Tibial artery (tissue), 4 donors: ENCODE measurements around the gene RPL13.
A peak's percentile ranks its signal among the peaks of the same experiment; 100 is the strongest.

Experiments used
- DNase-seq, 2 donors: peaks; one replicate each; pipeline ENCODE4 v3.0.0-alpha.2; 2019
- H3K27ac ChIP-seq, 2 donors: fragments of 200-600 bp; sonication (generic) in 1 of 2; 1 replicate in 1 of 2; 2 replicates in 1 of 2; pipeline ENCODE4 v1.5.1; 2018 to 2019; ENCODE audit warnings: mild to moderate bottlenecking in 1 of 2
- H3K27me3 ChIP-seq, 2 donors: fragments of 200-600 bp; sonication (generic) in 1 of 2; one replicate each; pipeline versions ENCODE4 v1.5.1 to v1.6.0; 2016 to 2019
- H3K36me3 ChIP-seq, 3 donors: fragments of 200-600 bp; sonication (generic) in 2 of 3; one replicate each; pipeline ENCODE4 v1.5.1; 2016 to 2019; ENCODE audit warnings: mild to moderate bottlenecking in 2 of 3
- H3K4me1 ChIP-seq, 4 donors: fragments of 200-600 bp; sonication (generic) in 2 of 4; 1 replicate in 3 of 4; 2 replicates in 1 of 4; pipeline ENCODE4 v1.5.1; 2016 to 2019
- H3K4me3 ChIP-seq, 2 donors: fragments of 200-600 bp; sonication (generic) in 1 of 2; 1 replicate in 1 of 2; 2 replicates in 1 of 2; pipeline ENCODE4 v1.5.1; 2018 to 2019; ENCODE audit warnings: mild to moderate bottlenecking in 2 of 2
- H3K9me3 ChIP-seq, 3 donors: fragments of 200-600 bp; sonication (generic) in 1 of 3; one replicate each; pipeline ENCODE4 v1.5.1; 2016 to 2019
- intact Hi-C: fragments of 100-400 bp; cut with DNase I; formaldehyde crosslinking; loops from one replicate; pipeline ENCODE4 v1.15.0; 2023; ENCODE audit warnings: low total_unique reads
- TF ChIP-seq, protein P1 (sequence below), 2 experiments: fragments of 200-600 bp in 1 of 2; fragments of 450-650 bp in 1 of 2; IDR thresholded peaks; one replicate each; pipeline ENCODE4 v1.5.1; 2017 to 2019; ENCODE audit warnings: antibody characterized with exemption in 2 of 2, mild to moderate bottlenecking in 1 of 2, moderate library complexity in 1 of 2

The RPL13 gene

GRCh38 chr16:89531821-89532526 lies 28.5 kb upstream of the RPL13 start:
- Histone ChIP-seq H3K36me3 (peaks cover 68 to 94% (median 75%) of the 10 kb centered on the region in 3 donors), H3K27me3 (no peaks in the 10 kb centered on the region), H3K9me3 (no peaks in the 10 kb centered on the region), H3K27ac (no peak overlapping the region), H3K4me1 (no peaks in the 10 kb centered on the region), H3K4me3 (no peak overlapping the region)
- TF ChIP-seq, protein P1, sequence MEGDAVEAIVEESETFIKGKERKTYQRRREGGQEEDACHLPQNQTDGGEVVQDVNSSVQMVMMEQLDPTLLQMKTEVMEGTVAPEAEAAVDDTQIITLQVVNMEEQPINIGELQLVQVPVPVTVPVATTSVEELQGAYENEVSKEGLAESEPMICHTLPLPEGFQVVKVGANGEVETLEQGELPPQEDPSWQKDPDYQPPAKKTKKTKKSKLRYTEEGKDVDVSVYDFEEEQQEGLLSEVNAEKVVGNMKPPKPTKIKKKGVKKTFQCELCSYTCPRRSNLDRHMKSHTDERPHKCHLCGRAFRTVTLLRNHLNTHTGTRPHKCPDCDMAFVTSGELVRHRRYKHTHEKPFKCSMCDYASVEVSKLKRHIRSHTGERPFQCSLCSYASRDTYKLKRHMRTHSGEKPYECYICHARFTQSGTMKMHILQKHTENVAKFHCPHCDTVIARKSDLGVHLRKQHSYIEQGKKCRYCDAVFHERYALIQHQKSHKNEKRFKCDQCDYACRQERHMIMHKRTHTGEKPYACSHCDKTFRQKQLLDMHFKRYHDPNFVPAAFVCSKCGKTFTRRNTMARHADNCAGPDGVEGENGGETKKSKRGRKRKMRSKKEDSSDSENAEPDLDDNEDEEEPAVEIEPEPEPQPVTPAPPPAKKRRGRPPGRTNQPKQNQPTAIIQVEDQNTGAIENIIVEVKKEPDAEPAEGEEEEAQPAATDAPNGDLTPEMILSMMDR (IDR thresholded peaks at IDR 0.05) = no peak
- intact Hi-C loops = no loop called here
- no peak for DNase-seq

DNA sequence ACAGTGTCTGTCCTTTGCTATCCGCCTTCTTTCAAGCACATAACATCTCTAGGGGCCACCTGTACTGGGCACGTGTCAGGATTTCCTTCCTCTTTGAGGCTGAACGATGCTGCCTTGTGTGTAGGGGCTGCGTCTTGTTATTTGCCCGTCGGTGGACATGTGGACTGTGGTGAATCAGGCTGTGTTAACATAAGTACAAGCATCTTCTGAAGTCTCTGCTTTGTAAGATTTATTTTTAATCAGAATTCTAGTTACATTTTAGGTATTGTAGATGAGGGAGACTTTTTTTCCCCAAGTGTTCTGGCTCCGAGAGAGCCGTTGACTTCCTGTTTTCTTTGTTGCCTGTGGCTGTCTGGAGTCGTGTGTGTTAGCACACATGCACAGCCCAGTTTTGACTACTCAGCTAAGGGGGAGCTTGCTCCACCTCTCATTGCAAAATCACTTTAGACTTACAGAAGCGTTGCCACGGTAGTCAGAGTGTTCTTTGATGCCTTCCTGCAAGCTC lies 26.2 kb upstream of the RPL13 start:
- no peaks in the 10 kb centered on the region for H3K27me3 ChIP-seq
- DNase-seq = peak in 1 of 2 donors; percentile 64
- TF ChIP-seq, protein P1 (IDR thresholded peaks at IDR 0.05) = no peak
- H3K36me3 ChIP-seq = peaks cover 58 to 95% (median 78%) of the 10 kb centered on the region in 3 donors
- no peak overlapping the region for H3K4me3 ChIP-seq
- H3K27ac ChIP-seq = no peak overlapping the region
- no peaks in the 10 kb centered on the region for H3K9me3 ChIP-seq
- intact Hi-C loops = no loop called here
- H3K4me1 ChIP-seq = no peaks in the 10 kb centered on the region

DNA sequence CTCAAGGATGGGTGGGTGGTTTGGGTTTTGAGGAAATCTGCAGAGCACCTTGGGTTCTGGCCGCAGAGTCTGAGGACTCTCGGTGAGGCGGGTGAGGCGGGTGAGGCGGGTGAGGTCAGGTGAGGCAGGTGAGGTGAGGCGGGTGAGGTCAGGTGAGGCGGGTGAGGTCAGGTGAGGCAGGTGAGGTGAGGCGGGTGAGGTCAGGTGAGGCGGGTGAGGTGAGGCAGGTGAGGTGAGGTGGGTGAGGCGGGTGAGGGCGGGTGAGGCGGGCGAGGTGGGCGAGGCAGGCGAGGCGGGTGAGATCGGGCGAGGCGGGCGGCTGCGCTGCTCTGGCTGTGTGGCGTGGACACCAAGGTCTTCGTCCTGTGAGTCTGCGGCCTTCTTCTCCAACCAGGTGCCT lies 24.1 kb upstream of the RPL13 start:
- H3K27ac ChIP-seq = no peak overlapping the region
- no peak overlapping the region for H3K4me3 ChIP-seq
- intact Hi-C loops = no loop called here
- DNase-seq = no peak
- TF ChIP-seq, protein P1 (IDR thresholded peaks at IDR 0.05) = no peak
- H3K9me3 ChIP-seq = no peaks in the 10 kb centered on the region
- H3K27me3 ChIP-seq = no peaks in the 10 kb centered on the region
- H3K4me1 ChIP-seq = no peaks in the 10 kb centered on the region
- H3K36me3 ChIP-seq = peaks cover 40 to 96% (median 71%) of the 10 kb centered on the region in 3 donors

DNA sequence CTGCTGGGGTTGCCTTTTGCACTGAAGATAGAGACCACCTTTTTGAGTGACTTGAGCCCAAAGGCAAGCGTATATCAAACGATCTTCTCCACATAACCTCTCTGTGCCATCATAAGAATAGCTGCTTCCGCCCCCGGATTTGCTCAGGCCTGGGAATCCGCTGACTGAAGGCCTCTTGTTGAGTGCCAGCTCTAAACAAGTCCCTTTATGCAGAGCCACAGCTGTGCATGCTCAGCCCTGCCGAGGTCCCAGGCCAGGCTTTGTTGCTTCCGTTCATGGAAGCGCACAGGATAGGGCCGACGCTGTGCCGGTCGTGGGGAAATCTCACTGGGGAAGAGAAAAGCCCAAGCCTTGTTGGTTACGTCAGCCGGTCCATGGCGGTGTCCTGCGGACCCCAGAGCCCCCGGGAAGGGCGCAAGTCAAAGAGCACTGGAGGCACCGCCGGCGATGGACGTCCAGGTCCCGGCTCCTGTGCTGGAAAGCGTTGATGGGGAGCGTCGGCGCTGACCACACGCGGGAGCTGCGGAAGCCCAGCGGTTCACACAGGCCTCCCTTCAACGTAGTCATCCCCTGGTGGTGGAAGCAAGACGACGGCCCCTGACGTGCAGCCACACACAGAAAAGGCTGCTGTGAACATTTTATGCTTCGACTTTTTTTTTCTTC lies 23.5 kb upstream of the RPL13 start:
- intact Hi-C loops = no loop called here
- DNase-seq = no peak
- Histone ChIP-seq H3K4me1 (no peaks in the 10 kb centered on the region), H3K27me3 (no peaks in the 10 kb centered on the region), H3K4me3 (no peak overlapping the region), H3K27ac (no peak overlapping the region), H3K9me3 (no peaks in the 10 kb centered on the region), H3K36me3 (peaks cover 37 to 96% (median 71%) of the 10 kb centered on the region in 3 donors)
- TF ChIP-seq, protein P1 (IDR thresholded peaks at IDR 0.05) = no peak

GRCh38 chr16:89537549-89537925 lies 22.9 kb upstream of the RPL13 start:
- Histone ChIP-seq H3K36me3 (peaks cover 35 to 96% (median 71%) of the 10 kb centered on the region in 3 donors), H3K4me1 (no peaks in the 10 kb centered on the region), H3K27me3 (no peaks in the 10 kb centered on the region), H3K9me3 (no peaks in the 10 kb centered on the region), H3K27ac (no peak overlapping the region), H3K4me3 (no peak overlapping the region)
- intact Hi-C loops = no loop called here
- DNase-seq = no peak
- TF ChIP-seq, protein P1 (IDR thresholded peaks at IDR 0.05) = no peak
